HepG2 (cell line): ENCODE data around the gene VEGFB. TPM values are rescaled to one million over a fixed set of nuclear protein-coding genes. Genes with fewer than 3 reads are reported as not detected.
A peak's percentile ranks its signal among the peaks of the same experiment; 100 is the strongest.

ENCODE experiments used
- CAMTA2 ChIP-seq: sonication (generic); formaldehyde crosslinking; IDR thresholded peaks from 2 replicates; pipeline ENCODE4 v1.4.0; 2020; ENCODE audit warnings: mild to moderate bottlenecking, missing genetic modification reagents, borderline replicate concordance
- CBX5 ChIP-seq: sonication (generic); formaldehyde crosslinking; IDR thresholded peaks from 2 replicates; pipeline ENCODE4 v1.4.0; 2020; ENCODE audit warnings: missing genetic modification reagents, borderline replicate concordance
- JDP2 ChIP-seq: sonication (generic); formaldehyde crosslinking; IDR thresholded peaks from 2 replicates; pipeline ENCODE4 v1.8.1; 2022; ENCODE audit warnings: missing genetic modification reagents, borderline replicate concordance
- KDM5B ChIP-seq: sonication (generic); formaldehyde crosslinking; IDR thresholded peaks from 2 replicates; pipeline ENCODE4 v1.4.0; 2020; ENCODE audit warnings: missing genetic modification reagents, mild to moderate bottlenecking, borderline replicate concordance
- SIX4 ChIP-seq: sonication (generic); formaldehyde crosslinking; IDR thresholded peaks from 2 replicates; pipeline ENCODE4 v1.4.0; 2020; ENCODE audit warnings: missing genetic modification reagents
- TOPORS ChIP-seq: sonication (generic); formaldehyde crosslinking; IDR thresholded peaks from 2 replicates; pipeline ENCODE4 v1.8.0; 2023; ENCODE audit warnings: mild to moderate bottlenecking, missing genetic modification reagents
- XBP1 ChIP-seq: sonication (generic); formaldehyde crosslinking; IDR thresholded peaks from 2 replicates; pipeline ENCODE4 v1.5.0; 2020; ENCODE audit warnings: missing genetic modification reagents
- ZBTB7B ChIP-seq: sonication (generic); formaldehyde crosslinking; IDR thresholded peaks from 2 replicates; pipeline ENCODE4 v1.4.0; 2020; ENCODE audit warnings: missing genetic modification reagents
- ZIK1 ChIP-seq: sonication (generic); formaldehyde crosslinking; IDR thresholded peaks from 2 replicates; pipeline ENCODE4 v1.5.0; 2020; ENCODE audit warnings: mild to moderate bottlenecking, low read depth, missing genetic modification reagents, borderline replicate concordance
- ZNF224 ChIP-seq: sonication (generic); formaldehyde crosslinking; IDR thresholded peaks from 2 replicates; pipeline ENCODE4 v1.5.0; 2020; ENCODE audit warnings: mild to moderate bottlenecking, missing genetic modification reagents
- ZNF572 ChIP-seq: sonication (generic); formaldehyde crosslinking; IDR thresholded peaks from 2 replicates; pipeline ENCODE4 v1.5.1; 2020; ENCODE audit warnings: mild to moderate bottlenecking, missing genetic modification reagents
- ZNF788 ChIP-seq: sonication (generic); formaldehyde crosslinking; IDR thresholded peaks from 2 replicates; pipeline ENCODE4 v1.5.0; 2020; ENCODE audit warnings: mild to moderate bottlenecking, missing genetic modification reagents, borderline replicate concordance
- polyA plus RNA-seq, 8 experiments: library from polyadenylated mRNA; depleted of rRNA in 3 of 8; stranded (reverse) in 7 of 8; unstranded in 1 of 8; fragments of >200 nt; fragmentation: Illumina TruSeq in 4 of 8; extraction: Trizol in 4 of 8; gene quantifications; 2 replicates each; pipeline versions ENCODE4 v1.2.1 to v1.2.3, GENCODE V29; 2011 to 2016; ENCODE audit warnings: low read depth in 4 of 8, missing spikeins in 1 of 8, mixed read lengths in 1 of 8; ENCODE audit not compliant: insufficient read depth in 1 of 8
- total RNA-seq, 5 experiments: library from RNA; depleted of rRNA; stranded (reverse); fragments of >200 nt; fragmentation: Illumina TruSeq; extraction: Trizol; gene quantifications; 2 replicates each; pipeline ENCODE4 v1.2.3, GENCODE V29; 2016; ENCODE audit warnings: low read depth in 1 of 5
- TF ChIP-seq, protein P1 (sequence below): sonication (generic); formaldehyde crosslinking; IDR thresholded peaks from 2 replicates; pipeline ENCODE4 v1.4.0; 2020; ENCODE audit warnings: missing genetic modification reagents
- TF ChIP-seq, protein P2 (sequence below): sonication (generic); formaldehyde crosslinking; IDR thresholded peaks from 2 replicates; pipeline ENCODE4 v1.4.0; 2020; ENCODE audit warnings: mild to moderate bottlenecking, missing genetic modification reagents
- TF ChIP-seq, protein P3 (sequence below), 2 experiments: IDR thresholded peaks; 2 replicates each; pipeline ENCODE4 v1.6.1; 2011 to 2012; ENCODE audit warnings: low read length in 2 of 2, borderline replicate concordance in 1 of 2, low read depth in 1 of 2, mild to moderate bottlenecking in 1 of 2, moderate library complexity in 1 of 2
- TF ChIP-seq, protein P4 (sequence below): sonication (generic); formaldehyde crosslinking; IDR thresholded peaks from 2 replicates; pipeline ENCODE4 v1.8.1; 2022; ENCODE audit warnings: mild to moderate bottlenecking, missing genetic modification reagents

Gene VEGFB
- total and polyA plus RNA-seq, 2 of the 13 experiments (the other 11 are each of a cell fraction or from before 2014, with no cell fraction given), result 9.0 to 11.3 TPM

DNA sequence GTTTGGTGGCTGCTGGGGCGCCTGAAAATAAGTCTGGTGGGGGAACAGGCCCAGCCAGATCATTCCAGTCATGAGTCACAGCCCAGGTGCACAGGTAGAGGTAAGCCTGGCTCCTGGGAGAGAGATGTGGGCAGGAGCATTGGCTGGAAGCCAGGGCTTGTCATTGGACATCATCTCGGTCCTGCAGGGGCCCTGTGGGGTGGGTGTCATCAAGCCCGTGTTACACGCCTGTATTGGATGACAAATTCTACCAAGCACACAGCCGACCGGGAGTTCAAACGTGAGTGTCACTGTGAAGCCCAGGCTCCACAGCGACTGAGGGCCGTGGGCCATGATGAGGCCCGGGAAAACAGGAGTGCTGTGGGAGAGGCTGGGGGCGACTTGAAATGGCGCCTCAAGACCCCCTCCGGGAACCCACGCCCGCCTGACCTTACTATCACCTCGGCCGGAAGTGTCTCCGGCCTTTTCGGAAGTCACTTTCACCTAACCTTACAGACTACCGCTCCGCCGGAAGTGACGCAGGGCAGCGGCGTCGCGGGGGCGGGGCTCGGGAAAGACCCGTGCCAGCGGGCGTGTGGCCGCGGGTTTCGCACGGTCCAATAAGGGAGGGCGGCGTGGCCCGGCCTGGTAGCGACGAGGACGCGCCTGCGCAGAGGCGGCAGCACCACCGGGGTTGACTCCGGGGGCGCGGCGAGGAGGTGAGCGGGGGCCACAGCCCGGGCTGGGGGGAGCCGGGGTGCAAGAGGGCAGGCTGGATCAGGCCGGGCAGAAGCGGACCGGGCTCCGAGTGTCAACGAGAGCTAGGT, 6.3 kb downstream of the VEGFB start, which contains the start of gene FKBP2 (continued):
- TF ChIP-seq ZNF572, result no peak
- peak; percentile 76; the same call in 1 of the 2 replicates for TF ChIP-seq ZNF224 (CRISPR knock-in tag)
- peak; percentile 48; the same call in 1 of the 2 replicates for TF ChIP-seq KDM5B (CRISPR knock-in tag)
- TF ChIP-seq, protein P1, sequence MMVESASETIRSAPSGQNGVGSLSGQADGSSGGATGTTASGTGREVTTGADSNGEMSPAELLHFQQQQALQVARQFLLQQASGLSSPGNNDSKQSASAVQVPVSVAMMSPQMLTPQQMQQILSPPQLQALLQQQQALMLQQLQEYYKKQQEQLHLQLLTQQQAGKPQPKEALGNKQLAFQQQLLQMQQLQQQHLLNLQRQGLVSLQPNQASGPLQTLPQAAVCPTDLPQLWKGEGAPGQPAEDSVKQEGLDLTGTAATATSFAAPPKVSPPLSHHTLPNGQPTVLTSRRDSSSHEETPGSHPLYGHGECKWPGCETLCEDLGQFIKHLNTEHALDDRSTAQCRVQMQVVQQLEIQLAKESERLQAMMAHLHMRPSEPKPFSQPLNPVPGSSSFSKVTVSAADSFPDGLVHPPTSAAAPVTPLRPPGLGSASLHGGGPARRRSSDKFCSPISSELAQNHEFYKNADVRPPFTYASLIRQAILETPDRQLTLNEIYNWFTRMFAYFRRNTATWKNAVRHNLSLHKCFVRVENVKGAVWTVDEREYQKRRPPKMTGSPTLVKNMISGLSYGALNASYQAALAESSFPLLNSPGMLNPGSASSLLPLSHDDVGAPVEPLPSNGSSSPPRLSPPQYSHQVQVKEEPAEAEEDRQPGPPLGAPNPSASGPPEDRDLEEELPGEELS (CRISPR knock-in tag), result peak; percentile 54
- TF ChIP-seq, protein P2, sequence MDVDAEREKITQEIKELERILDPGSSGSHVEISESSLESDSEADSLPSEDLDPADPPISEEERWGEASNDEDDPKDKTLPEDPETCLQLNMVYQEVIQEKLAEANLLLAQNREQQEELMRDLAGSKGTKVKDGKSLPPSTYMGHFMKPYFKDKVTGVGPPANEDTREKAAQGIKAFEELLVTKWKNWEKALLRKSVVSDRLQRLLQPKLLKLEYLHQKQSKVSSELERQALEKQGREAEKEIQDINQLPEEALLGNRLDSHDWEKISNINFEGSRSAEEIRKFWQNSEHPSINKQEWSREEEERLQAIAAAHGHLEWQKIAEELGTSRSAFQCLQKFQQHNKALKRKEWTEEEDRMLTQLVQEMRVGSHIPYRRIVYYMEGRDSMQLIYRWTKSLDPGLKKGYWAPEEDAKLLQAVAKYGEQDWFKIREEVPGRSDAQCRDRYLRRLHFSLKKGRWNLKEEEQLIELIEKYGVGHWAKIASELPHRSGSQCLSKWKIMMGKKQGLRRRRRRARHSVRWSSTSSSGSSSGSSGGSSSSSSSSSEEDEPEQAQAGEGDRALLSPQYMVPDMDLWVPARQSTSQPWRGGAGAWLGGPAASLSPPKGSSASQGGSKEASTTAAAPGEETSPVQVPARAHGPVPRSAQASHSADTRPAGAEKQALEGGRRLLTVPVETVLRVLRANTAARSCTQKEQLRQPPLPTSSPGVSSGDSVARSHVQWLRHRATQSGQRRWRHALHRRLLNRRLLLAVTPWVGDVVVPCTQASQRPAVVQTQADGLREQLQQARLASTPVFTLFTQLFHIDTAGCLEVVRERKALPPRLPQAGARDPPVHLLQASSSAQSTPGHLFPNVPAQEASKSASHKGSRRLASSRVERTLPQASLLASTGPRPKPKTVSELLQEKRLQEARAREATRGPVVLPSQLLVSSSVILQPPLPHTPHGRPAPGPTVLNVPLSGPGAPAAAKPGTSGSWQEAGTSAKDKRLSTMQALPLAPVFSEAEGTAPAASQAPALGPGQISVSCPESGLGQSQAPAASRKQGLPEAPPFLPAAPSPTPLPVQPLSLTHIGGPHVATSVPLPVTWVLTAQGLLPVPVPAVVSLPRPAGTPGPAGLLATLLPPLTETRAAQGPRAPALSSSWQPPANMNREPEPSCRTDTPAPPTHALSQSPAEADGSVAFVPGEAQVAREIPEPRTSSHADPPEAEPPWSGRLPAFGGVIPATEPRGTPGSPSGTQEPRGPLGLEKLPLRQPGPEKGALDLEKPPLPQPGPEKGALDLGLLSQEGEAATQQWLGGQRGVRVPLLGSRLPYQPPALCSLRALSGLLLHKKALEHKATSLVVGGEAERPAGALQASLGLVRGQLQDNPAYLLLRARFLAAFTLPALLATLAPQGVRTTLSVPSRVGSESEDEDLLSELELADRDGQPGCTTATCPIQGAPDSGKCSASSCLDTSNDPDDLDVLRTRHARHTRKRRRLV, result no peak; the same call in 1 of the 2 replicates
- TF ChIP-seq JDP2, result no peak
- TF ChIP-seq ZBTB7B (CRISPR knock-in tag), result 0 out of 2 replicates have a peak, but pooled peaks have one; percentile 62
- TF ChIP-seq ZNF788 (CRISPR knock-in tag), result peak; percentile 38; the same call in 1 of the 2 replicates
- no peak for TF ChIP-seq CBX5 (CRISPR knock-in tag)
- TF ChIP-seq XBP1, result no peak
- TF ChIP-seq ZIK1 (CRISPR knock-in tag), result no peak
- TF ChIP-seq CAMTA2 (CRISPR knock-in tag), result no peak; the same call in 1 of the 2 replicates
- TF ChIP-seq, protein P3, sequence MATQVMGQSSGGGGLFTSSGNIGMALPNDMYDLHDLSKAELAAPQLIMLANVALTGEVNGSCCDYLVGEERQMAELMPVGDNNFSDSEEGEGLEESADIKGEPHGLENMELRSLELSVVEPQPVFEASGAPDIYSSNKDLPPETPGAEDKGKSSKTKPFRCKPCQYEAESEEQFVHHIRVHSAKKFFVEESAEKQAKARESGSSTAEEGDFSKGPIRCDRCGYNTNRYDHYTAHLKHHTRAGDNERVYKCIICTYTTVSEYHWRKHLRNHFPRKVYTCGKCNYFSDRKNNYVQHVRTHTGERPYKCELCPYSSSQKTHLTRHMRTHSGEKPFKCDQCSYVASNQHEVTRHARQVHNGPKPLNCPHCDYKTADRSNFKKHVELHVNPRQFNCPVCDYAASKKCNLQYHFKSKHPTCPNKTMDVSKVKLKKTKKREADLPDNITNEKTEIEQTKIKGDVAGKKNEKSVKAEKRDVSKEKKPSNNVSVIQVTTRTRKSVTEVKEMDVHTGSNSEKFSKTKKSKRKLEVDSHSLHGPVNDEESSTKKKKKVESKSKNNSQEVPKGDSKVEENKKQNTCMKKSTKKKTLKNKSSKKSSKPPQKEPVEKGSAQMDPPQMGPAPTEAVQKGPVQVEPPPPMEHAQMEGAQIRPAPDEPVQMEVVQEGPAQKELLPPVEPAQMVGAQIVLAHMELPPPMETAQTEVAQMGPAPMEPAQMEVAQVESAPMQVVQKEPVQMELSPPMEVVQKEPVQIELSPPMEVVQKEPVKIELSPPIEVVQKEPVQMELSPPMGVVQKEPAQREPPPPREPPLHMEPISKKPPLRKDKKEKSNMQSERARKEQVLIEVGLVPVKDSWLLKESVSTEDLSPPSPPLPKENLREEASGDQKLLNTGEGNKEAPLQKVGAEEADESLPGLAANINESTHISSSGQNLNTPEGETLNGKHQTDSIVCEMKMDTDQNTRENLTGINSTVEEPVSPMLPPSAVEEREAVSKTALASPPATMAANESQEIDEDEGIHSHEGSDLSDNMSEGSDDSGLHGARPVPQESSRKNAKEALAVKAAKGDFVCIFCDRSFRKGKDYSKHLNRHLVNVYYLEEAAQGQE (IDR thresholded peaks at IDR 0.05; ENCODE audit: borderline replicate concordance in 1 of 2, low read depth in 1 of 2, low read length in 2 of 2), result peak in 1 of 2 experiments; percentile 71; a peak in 1 of 4 replicates
- TF ChIP-seq TOPORS (CRISPR knock-in tag), result no peak
- TF ChIP-seq, protein P4, sequence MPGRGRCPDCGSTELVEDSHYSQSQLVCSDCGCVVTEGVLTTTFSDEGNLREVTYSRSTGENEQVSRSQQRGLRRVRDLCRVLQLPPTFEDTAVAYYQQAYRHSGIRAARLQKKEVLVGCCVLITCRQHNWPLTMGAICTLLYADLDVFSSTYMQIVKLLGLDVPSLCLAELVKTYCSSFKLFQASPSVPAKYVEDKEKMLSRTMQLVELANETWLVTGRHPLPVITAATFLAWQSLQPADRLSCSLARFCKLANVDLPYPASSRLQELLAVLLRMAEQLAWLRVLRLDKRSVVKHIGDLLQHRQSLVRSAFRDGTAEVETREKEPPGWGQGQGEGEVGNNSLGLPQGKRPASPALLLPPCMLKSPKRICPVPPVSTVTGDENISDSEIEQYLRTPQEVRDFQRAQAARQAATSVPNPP, result no peak; the same call in 1 of the 2 replicates
- TF ChIP-seq SIX4 (CRISPR knock-in tag), result peak; percentile 17; the same call in 1 of the 2 replicates
